Fibroblast of villous mesenchyme (primary cell): ENCODE measurements around the gene TPRKB. TPM values are rescaled to one million over a fixed set of nuclear protein-coding genes. Genes with fewer than 3 reads are reported as not detected.
"Not testable (repeated sequence)": the region's sequence is repeated elsewhere in the genome, so short reads cannot be mapped to it uniquely, and the experiment has no call there.

Source experiments
- DNase-seq: peaks from one replicate; pipeline ENCODE4 v3.0.0-alpha.2; 2010; ENCODE audit warnings: low read depth
- H3K4me3 ChIP-seq: 2 replicates; pipeline ENCODE4 v1.5.1; 2011; ENCODE audit warnings: low read depth, mild to moderate bottlenecking, low read length
- total RNA-seq: library from RNA; depleted of rRNA; stranded (reverse); fragments of >200 nt; gene quantifications from 2 replicates; pipeline ENCODE4 v1.2.3, GENCODE V29; 2012
- TF ChIP-seq, protein P1 (sequence below): IDR thresholded peaks from 2 replicates; pipeline ENCODE4 v1.5.1; 2012; ENCODE audit warnings: low read depth, mild to moderate bottlenecking, low read length; ENCODE audit not compliant: insufficient read depth

TPRKB gene
- total RNA-seq, 1 donor, result 22.9 TPM

DNA sequence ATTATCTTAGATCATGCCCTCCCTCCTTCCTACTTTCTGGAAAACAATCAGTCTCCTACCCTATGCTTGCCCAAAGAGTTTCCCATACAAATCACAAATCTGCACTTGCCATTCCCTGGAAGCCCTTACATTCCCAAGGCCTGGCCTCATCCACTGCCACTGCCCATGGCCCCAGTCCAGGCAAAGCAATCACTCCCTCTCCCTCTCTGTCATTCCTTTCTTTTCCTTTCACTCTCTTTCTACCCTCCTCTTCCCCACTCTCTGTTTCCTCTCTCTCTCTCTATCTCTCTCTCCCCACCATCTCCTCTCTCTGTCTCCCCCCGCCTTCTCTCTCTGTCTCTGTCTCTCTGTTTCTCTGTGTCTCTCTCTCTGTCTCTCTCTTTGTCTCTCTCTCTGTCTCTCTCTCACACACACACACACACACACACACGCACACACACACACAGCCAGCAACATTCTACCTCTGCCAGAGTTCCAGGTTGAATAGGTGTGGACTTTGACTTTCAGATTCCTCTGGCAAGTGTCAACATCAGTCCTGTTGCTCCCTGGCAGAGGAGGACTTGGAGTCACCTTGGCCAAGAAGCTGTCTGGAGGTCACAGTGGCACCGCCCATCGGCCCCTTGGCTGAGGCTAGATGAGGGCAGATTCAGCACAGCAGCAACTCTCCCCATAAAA, 51.2 kb downstream of the TPRKB start:
- no peak for DNase-seq
- H3K4me3 ChIP-seq, result no peak overlapping the region
- TF ChIP-seq, protein P1, sequence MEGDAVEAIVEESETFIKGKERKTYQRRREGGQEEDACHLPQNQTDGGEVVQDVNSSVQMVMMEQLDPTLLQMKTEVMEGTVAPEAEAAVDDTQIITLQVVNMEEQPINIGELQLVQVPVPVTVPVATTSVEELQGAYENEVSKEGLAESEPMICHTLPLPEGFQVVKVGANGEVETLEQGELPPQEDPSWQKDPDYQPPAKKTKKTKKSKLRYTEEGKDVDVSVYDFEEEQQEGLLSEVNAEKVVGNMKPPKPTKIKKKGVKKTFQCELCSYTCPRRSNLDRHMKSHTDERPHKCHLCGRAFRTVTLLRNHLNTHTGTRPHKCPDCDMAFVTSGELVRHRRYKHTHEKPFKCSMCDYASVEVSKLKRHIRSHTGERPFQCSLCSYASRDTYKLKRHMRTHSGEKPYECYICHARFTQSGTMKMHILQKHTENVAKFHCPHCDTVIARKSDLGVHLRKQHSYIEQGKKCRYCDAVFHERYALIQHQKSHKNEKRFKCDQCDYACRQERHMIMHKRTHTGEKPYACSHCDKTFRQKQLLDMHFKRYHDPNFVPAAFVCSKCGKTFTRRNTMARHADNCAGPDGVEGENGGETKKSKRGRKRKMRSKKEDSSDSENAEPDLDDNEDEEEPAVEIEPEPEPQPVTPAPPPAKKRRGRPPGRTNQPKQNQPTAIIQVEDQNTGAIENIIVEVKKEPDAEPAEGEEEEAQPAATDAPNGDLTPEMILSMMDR, result no peak

DNA sequence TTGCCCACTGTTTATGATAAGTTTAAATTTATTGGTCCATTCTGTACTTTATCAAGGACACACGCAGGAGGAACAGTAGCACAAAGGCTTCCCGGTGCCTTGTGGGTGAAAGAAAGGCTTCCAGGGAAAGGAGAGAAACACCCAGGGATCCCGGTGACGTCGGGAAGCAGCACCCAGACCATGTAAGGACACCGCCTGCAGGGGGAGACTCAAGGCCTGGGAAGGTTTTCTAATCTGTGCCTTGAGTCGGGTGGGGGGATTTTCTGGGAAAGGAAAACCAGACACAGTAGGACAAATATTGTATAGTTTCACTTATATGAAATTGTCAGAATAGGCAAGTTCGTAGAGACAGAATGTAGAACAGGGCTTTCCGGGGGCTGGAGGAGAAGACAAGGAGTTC, 52.2 kb downstream of the TPRKB start:
- TF ChIP-seq, protein P1, result peak; percentile 16
- not testable (repeated sequence) for H3K4me3 ChIP-seq, DNase-seq

DNA sequence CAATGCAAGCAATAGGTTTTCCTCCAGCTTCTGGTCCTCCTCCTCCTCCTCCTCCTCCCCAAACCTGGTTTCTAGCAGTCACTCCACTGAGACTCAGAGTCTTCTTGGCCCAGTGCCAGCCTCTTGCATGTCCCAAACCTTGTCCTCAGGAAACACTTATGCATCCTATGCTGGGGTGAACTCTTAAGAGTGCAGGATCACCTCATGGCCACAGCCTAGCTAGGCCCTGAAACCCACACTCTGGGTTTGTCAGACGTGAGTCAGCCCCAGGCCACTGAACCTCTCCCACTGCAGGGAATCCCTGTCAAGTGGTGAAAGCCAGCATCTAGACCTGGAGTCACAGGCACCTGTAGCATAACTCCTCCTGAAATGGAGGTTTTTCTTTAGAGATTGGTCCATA, 52.8 kb downstream of the TPRKB start:
- not testable (repeated sequence) for DNase-seq, H3K4me3 ChIP-seq

DNA sequence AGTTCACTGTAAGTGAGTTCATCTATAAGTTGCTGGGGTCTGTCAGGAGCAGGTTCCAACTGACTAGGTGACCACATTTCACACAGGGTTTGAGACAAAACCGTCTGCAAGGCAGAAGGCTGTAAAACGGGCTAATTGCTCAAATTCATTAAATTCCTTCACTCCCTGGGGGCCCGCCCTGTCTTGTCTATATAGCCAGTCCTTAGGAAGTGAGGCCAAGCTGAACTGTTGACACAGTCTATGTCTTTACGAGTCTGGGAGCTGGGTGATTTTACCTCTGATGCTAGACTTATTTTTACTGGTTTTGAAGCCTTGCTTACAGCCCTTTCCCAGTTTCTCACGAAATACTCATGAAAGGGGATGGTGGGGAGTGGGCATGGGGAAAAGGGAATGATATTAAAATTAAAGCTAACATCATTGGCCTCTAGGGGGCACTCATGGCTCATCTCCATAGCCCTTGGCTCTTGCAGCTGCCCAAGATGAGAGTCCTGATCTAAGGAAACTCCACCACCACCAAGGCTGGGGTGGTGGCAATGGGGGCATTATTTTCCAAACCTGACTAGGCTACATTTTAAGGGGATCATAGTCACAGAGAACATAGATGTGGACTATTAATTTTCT, 57.1 kb downstream of the TPRKB start:
- H3K4me3 ChIP-seq, result not testable (repeated sequence)
- peak; percentile 11 for DNase-seq
- TF ChIP-seq, protein P1, result peak; percentile 47

Other genes with a start within 250 kb of the TPRKB start
- not detected in 2 replicates for gene NAT8, start 94.9 kb downstream of the TPRKB start, total RNA-seq
- 31.2 and 38.4 TPM in 2 replicates for gene DUSP11, start 42.8 kb upstream of the TPRKB start, total RNA-seq
- gene C2orf78, start 46.8 kb upstream of the TPRKB start, total RNA-seq, result not detected in 2 replicates
- gene STAMBP, start 91.6 kb upstream of the TPRKB start, total RNA-seq, result 22.9 and 28.5 TPM in 2 replicates
- 59.6 and 113 TPM in 2 replicates for gene ACTG2, start 155.7 kb upstream of the TPRKB start, total RNA-seq
- gene DGUOK, start 189.5 kb upstream of the TPRKB start, total RNA-seq, result 73.8 and 81.2 TPM in 2 replicates
- gene TET3, start 247.6 kb upstream of the TPRKB start, total RNA-seq, result 5.6 and 7.7 TPM in 2 replicates